ENCODE data around the gene CDC123. TPM values are rescaled to one million over a fixed set of nuclear protein-coding genes. Genes with fewer than 3 reads are reported as not detected.

The CDC123 gene
- total and polyA plus RNA-seq, 2 experiments from 2014 or later = 158 to 179 TPM

DNA sequence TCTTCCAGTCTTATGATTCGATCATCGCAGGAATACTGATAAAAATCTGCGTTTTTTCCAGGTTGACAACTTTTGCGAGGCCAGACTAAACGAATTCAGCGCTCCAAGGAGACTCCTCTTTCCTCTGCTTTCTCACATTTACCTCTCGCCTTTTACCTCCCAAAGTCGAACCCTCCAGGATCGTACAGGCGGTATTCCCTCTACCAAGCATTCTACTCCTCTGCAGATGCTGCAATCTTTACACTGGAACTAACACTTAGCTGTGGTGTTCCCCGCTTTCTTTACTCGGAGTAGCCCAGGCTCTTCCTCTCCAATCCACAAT is 746 bp upstream of the CDC123 start (continued):
- TF ChIP-seq, protein P1, sequence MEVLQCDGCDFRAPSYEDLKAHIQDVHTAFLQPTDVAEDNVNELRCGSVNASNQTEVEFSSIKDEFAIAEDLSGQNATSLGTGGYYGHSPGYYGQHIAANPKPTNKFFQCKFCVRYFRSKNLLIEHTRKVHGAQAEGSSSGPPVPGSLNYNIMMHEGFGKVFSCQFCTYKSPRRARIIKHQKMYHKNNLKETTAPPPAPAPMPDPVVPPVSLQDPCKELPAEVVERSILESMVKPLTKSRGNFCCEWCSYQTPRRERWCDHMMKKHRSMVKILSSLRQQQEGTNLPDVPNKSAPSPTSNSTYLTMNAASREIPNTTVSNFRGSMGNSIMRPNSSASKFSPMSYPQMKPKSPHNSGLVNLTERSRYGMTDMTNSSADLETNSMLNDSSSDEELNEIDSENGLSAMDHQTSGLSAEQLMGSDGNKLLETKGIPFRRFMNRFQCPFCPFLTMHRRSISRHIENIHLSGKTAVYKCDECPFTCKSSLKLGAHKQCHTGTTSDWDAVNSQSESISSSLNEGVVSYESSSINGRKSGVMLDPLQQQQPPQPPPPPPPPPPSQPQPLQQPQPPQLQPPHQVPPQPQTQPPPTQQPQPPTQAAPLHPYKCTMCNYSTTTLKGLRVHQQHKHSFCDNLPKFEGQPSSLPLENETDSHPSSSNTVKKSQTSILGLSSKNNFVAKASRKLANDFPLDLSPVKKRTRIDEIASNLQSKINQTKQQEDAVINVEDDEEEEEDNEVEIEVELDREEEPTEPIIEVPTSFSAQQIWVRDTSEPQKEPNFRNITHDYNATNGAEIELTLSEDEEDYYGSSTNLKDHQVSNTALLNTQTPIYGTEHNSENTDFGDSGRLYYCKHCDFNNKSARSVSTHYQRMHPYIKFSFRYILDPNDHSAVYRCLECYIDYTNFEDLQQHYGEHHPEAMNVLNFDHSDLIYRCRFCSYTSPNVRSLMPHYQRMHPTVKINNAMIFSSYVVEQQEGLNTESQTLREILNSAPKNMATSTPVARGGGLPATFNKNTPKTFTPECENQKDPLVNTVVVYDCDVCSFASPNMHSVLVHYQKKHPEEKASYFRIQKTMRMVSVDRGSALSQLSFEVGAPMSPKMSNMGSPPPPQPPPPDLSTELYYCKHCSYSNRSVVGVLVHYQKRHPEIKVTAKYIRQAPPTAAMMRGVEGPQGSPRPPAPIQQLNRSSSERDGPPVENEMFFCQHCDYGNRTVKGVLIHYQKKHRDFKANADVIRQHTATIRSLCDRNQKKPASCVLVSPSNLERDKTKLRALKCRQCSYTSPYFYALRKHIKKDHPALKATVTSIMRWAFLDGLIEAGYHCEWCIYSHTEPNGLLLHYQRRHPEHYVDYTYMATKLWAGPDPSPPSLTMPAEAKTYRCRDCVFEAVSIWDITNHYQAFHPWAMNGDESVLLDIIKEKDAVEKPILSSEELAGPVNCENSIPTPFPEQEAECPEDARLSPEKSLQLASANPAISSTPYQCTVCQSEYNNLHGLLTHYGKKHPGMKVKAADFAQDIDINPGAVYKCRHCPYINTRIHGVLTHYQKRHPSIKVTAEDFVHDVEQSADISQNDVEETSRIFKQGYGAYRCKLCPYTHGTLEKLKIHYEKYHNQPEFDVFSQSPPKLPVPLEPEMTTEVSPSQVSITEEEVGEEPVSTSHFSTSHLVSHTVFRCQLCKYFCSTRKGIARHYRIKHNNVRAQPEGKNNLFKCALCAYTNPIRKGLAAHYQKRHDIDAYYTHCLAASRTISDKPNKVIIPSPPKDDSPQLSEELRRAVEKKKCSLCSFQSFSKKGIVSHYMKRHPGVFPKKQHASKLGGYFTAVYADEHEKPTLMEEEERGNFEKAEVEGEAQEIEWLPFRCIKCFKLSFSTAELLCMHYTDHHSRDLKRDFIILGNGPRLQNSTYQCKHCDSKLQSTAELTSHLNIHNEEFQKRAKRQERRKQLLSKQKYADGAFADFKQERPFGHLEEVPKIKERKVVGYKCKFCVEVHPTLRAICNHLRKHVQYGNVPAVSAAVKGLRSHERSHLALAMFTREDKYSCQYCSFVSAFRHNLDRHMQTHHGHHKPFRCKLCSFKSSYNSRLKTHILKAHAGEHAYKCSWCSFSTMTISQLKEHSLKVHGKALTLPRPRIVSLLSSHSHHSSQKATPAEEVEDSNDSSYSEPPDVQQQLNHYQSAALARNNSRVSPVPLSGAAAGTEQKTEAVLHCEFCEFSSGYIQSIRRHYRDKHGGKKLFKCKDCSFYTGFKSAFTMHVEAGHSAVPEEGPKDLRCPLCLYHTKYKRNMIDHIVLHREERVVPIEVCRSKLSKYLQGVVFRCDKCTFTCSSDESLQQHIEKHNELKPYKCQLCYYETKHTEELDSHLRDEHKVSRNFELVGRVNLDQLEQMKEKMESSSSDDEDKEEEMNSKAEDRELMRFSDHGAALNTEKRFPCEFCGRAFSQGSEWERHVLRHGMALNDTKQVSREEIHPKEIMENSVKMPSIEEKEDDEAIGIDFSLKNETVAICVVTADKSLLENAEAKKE (CRISPR knock-in tag; IDR thresholded peaks at IDR 0.05) = no peak
- TF ChIP-seq STAT1 (IDR thresholded peaks at IDR 0.05; ENCODE audit: unreplicated experiment) (no peak), NANOG (IDR thresholded peaks at IDR 0.05; ENCODE audit: borderline replicate concordance) (no peak), CREB1 (CRISPR knock-in tag; IDR thresholded peaks at IDR 0.05; ENCODE audit: low read depth) (no peak), POLR2AphosphoS5 (IDR thresholded peaks at IDR 0.05; ENCODE audit: low read depth) (no peak)
- TF ChIP-seq, protein P2, sequence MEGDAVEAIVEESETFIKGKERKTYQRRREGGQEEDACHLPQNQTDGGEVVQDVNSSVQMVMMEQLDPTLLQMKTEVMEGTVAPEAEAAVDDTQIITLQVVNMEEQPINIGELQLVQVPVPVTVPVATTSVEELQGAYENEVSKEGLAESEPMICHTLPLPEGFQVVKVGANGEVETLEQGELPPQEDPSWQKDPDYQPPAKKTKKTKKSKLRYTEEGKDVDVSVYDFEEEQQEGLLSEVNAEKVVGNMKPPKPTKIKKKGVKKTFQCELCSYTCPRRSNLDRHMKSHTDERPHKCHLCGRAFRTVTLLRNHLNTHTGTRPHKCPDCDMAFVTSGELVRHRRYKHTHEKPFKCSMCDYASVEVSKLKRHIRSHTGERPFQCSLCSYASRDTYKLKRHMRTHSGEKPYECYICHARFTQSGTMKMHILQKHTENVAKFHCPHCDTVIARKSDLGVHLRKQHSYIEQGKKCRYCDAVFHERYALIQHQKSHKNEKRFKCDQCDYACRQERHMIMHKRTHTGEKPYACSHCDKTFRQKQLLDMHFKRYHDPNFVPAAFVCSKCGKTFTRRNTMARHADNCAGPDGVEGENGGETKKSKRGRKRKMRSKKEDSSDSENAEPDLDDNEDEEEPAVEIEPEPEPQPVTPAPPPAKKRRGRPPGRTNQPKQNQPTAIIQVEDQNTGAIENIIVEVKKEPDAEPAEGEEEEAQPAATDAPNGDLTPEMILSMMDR (conservative IDR thresholded peaks at IDR 0.05; ENCODE audit: low read depth in 2 of 2) = no peak
- TF ChIP-seq, protein P3, sequence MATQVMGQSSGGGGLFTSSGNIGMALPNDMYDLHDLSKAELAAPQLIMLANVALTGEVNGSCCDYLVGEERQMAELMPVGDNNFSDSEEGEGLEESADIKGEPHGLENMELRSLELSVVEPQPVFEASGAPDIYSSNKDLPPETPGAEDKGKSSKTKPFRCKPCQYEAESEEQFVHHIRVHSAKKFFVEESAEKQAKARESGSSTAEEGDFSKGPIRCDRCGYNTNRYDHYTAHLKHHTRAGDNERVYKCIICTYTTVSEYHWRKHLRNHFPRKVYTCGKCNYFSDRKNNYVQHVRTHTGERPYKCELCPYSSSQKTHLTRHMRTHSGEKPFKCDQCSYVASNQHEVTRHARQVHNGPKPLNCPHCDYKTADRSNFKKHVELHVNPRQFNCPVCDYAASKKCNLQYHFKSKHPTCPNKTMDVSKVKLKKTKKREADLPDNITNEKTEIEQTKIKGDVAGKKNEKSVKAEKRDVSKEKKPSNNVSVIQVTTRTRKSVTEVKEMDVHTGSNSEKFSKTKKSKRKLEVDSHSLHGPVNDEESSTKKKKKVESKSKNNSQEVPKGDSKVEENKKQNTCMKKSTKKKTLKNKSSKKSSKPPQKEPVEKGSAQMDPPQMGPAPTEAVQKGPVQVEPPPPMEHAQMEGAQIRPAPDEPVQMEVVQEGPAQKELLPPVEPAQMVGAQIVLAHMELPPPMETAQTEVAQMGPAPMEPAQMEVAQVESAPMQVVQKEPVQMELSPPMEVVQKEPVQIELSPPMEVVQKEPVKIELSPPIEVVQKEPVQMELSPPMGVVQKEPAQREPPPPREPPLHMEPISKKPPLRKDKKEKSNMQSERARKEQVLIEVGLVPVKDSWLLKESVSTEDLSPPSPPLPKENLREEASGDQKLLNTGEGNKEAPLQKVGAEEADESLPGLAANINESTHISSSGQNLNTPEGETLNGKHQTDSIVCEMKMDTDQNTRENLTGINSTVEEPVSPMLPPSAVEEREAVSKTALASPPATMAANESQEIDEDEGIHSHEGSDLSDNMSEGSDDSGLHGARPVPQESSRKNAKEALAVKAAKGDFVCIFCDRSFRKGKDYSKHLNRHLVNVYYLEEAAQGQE (IDR thresholded peaks at IDR 0.05; ENCODE audit: unreplicated experiment) = no peak

Measured in GM23338 (cell line).